K562 (cell line): ENCODE data around the gene PRPF8. TPM values are rescaled to one million over a fixed set of nuclear protein-coding genes. Genes with fewer than 3 reads are reported as not detected.

Source experiments
- ATF7 ChIP-seq: fragments of 450-650 bp; IDR thresholded peaks from 2 replicates; pipeline ENCODE4 v1.7.1; 2014; ENCODE audit warnings: mild to moderate bottlenecking, moderate library complexity
- CBFA2T2 ChIP-seq: fragments of 450-650 bp; conservative IDR thresholded peaks from 2 replicates; pipeline ENCODE4 v1.6.1; 2017; ENCODE audit warnings: mild to moderate bottlenecking
- CC2D1A ChIP-seq: fragments of 450-650 bp; IDR thresholded peaks from 2 replicates; pipeline ENCODE4 v1.6.1; 2017; ENCODE audit warnings: mild to moderate bottlenecking
- IFI16 ChIP-seq: fragments of 250-450 bp; sonication (Bioruptor Pico); IDR thresholded peaks from 2 replicates; pipeline ENCODE4 v2.1.2; 2022; ENCODE audit warnings: mild to moderate bottlenecking, inconsistent platforms
- IRF1 ChIP-seq: sonication (generic); formaldehyde crosslinking; IDR thresholded peaks from 2 replicates; pipeline ENCODE4 v1.8.0; 2022; ENCODE audit warnings: missing genetic modification reagents, mild to moderate bottlenecking, borderline replicate concordance
- KDM5B ChIP-seq: fragments of 200-600 bp; sonication (generic); IDR thresholded peaks from 2 replicates; pipeline ENCODE4 v1.6.1; 2012; ENCODE audit warnings: low read depth, mild to moderate bottlenecking, moderate library complexity, low read length, control low read depth, inconsistent platforms; ENCODE audit not compliant: insufficient replicate concordance
- MLLT1 ChIP-seq, 2 experiments: fragments of 450-650 bp; IDR thresholded peaks; 2 replicates each; pipeline ENCODE4 v1.6.1; 2016
- MYNN ChIP-seq, 2 experiments: sonication (generic); formaldehyde crosslinking in 1 of 2; IDR thresholded peaks; 2 replicates each; pipeline versions ENCODE4 v1.5.0 to v1.6.1; 2016 to 2020; ENCODE audit warnings: antibody characterized with exemption in 1 of 2, missing genetic modification reagents in 1 of 2
- NR2C2 ChIP-seq, 2 experiments: fragments of 200-800 bp in 1 of 2; sonication (Bioruptor generic) in 1 of 2; sonication (generic) in 1 of 2; formaldehyde crosslinking in 1 of 2; IDR thresholded peaks; 2 replicates each; pipeline versions ENCODE4 v1.6.1 to v1.8.0; 2016 to 2022; ENCODE audit warnings: mild to moderate bottlenecking in 1 of 2, missing compliant biosample characterization in 1 of 2, missing genetic modification characterization in 1 of 2, missing genetic modification reagents in 1 of 2
- SREBF1 ChIP-seq: fragments of 150-350 bp; IDR thresholded peaks from 2 replicates; pipeline ENCODE4 v1.6.1; 2014; ENCODE audit warnings: antibody characterized with exemption, low read depth, low read length, borderline replicate concordance
- USF1 ChIP-seq: sonication (generic); formaldehyde crosslinking; IDR thresholded peaks from 2 replicates; pipeline ENCODE4 v1.9.0; 2022; ENCODE audit warnings: mild to moderate bottlenecking, missing genetic modification reagents
- ZBTB43 ChIP-seq: sonication (generic); formaldehyde crosslinking; IDR thresholded peaks from 2 replicates; pipeline ENCODE4 v1.8.0; 2023; ENCODE audit warnings: mild to moderate bottlenecking, missing genetic modification reagents
- ZC3H4 ChIP-seq: sonication (generic); formaldehyde crosslinking; IDR thresholded peaks from 2 replicates; pipeline ENCODE4 v1.9.0; 2021; ENCODE audit warnings: missing genetic modification reagents, borderline replicate concordance
- ZFP1 ChIP-seq: fragments of 450-650 bp; formaldehyde crosslinking; IDR thresholded peaks from 2 replicates; pipeline ENCODE4 v1.4.0; 2020; ENCODE audit warnings: mild to moderate bottlenecking, mixed read lengths
- ZNF77 ChIP-seq: fragments of 250-450 bp; sonication (Bioruptor Pico); IDR thresholded peaks from 2 replicates; pipeline ENCODE4 v1.5.0; 2020
- polyA plus RNA-seq, 8 experiments: library from polyadenylated mRNA; depleted of rRNA in 4 of 8; stranded (reverse) in 5 of 8; unstranded in 3 of 8; fragments of >200 nt; fragmentation: Nextera tagmentation in 2 of 8; fragmentation: Illumina TruSeq in 1 of 8; extraction: Ambion mirVana in 2 of 8; extraction: Trizol in 1 of 8; gene quantifications; 2 replicates each; pipeline versions ENCODE4 v1.2.1 to v1.2.3, GENCODE V29; 2011 to 2014; ENCODE audit warnings: inconsistent platforms in 1 of 8, missing spikeins in 1 of 8
- total RNA-seq, 7 experiments: library from RNA; depleted of rRNA in 6 of 7; stranded (reverse); fragments of >200 nt in 6 of 7; fragmentation: Illumina TruSeq in 2 of 7; extraction: Trizol in 2 of 7; gene quantifications; 2 replicates each; pipeline versions ENCODE4 v1.2.1 to v1.2.3, GENCODE V29; 2011 to 2021; ENCODE audit warnings: low replicate concordance in 1 of 7

PRPF8 gene
- total and polyA plus RNA-seq, 9 of the 15 experiments (the other 6 are each of a cell fraction or from before 2014, with no cell fraction given): 64.3 to 294 (median 85.9) TPM

- TF ChIP-seq ZBTB43 (CRISPR knock-in tag) (no peak), SREBF1 (no peak), ZNF77 (CRISPR knock-in tag) (no peak), MYNN (IDR thresholded peaks at IDR 0.05) (no peak), MYNN (CRISPR knock-in tag; IDR thresholded peaks at IDR 0.05) (no peak), ZC3H4 (CRISPR knock-in tag) (no peak), CBFA2T2 (no peak), KDM5B (no peak), IRF1 (CRISPR knock-in tag) (no peak), ZFP1 (CRISPR knock-in tag) (no peak), USF1 (CRISPR knock-in tag) (no peak), ATF7 (no peak), MLLT1 (IDR thresholded peaks at IDR 0.05) (no peak), CC2D1A (no peak), NR2C2 (CRISPR knock-in tag; IDR thresholded peaks at IDR 0.05) (no peak), NR2C2 (tag; IDR thresholded peaks at IDR 0.05) (peak; percentile 68), IFI16 (CRISPR knock-in tag) (no peak)
Measured at GRCh38 chr17:1628856-1629503, 55.7 kb downstream of the PRPF8 start (continued).
